ENCODE measurements around the gene ACSM4. TPM values are rescaled to one million over a fixed set of nuclear protein-coding genes. Genes with fewer than 3 reads are reported as not detected.

The ACSM4 gene
- total and polyA plus RNA-seq, 12 donors, result not detected

DNA sequence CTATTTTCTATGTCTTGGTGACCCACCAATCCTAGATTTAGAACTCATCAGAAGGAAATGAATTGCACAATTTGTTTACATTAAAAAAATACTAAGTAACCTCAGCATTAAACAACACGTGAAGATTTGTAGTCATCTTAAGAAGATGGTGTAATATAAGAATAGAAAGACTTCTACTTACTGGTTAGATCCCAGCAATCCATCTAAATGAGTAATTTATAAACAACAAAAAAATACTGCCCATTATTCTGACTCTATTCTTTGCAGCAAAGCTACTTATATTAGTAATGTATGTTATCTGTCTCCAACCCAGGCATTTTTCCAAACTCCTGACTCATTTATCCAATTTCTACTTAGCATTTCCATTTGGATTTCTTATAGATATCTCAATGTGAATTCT, 72.3 kb downstream of the ACSM4 start:
- TF ChIP-seq POLR2A (IDR thresholded peaks at IDR 0.05), result no peak
- TF ChIP-seq, protein P1, sequence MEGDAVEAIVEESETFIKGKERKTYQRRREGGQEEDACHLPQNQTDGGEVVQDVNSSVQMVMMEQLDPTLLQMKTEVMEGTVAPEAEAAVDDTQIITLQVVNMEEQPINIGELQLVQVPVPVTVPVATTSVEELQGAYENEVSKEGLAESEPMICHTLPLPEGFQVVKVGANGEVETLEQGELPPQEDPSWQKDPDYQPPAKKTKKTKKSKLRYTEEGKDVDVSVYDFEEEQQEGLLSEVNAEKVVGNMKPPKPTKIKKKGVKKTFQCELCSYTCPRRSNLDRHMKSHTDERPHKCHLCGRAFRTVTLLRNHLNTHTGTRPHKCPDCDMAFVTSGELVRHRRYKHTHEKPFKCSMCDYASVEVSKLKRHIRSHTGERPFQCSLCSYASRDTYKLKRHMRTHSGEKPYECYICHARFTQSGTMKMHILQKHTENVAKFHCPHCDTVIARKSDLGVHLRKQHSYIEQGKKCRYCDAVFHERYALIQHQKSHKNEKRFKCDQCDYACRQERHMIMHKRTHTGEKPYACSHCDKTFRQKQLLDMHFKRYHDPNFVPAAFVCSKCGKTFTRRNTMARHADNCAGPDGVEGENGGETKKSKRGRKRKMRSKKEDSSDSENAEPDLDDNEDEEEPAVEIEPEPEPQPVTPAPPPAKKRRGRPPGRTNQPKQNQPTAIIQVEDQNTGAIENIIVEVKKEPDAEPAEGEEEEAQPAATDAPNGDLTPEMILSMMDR (IDR thresholded peaks at IDR 0.05), result no peak
- intact Hi-C loops (cut with DNase I), result no loop called here
- Histone ChIP-seq H3K4me3 (no peak overlapping the region), H3K9me3 (replicated peaks in 1 of 3) (no peaks in the 10 kb centered on the region), H3K4me1 (replicated peaks in 1 of 2) (no peaks in the 10 kb centered on the region), H3K36me3 (replicated peaks in 1 of 2) (no peaks in the 10 kb centered on the region), H3K27me3 (no peaks in the 10 kb centered on the region), H3K27ac (no peak overlapping the region)
- no peak for DNase-seq
- WGBS, 4 donors, result 65 to 79% (median 70%) methylated on average over 1 of the region's 1 CpG

Other genes starting within 250 kb of the ACSM4 start
- 100 to 1,000 TPM in 8 of 9 donors, 10 to 100 TPM in 1; 51.5 to 582 (median 295) TPM for gene C1S, start 243.4 kb upstream of the ACSM4 start, total RNA-seq
- 100 to 1,000 TPM; 171 to 234 (median 229) TPM for gene C1S, start 243.4 kb upstream of the ACSM4 start, polyA plus RNA-seq
- gene C1R, start 211.6 kb upstream of the ACSM4 start, total RNA-seq, result 1,000 to 10,000 TPM in 1 of 9 donors, 100 to 1,000 TPM in 7, 10 to 100 TPM in 1; 10.3 to 1,160 (median 439) TPM
- 100 to 1,000 TPM; 256 to 425 (median 307) TPM for gene C1R, start 211.6 kb upstream of the ACSM4 start, polyA plus RNA-seq
- gene C1RL, start 194.9 kb upstream of the ACSM4 start, total RNA-seq, result 100 to 1,000 TPM in 8 of 9 donors, 10 to 100 TPM in 1; 33.3 to 407 (median 159) TPM
- gene C1RL, start 194.9 kb upstream of the ACSM4 start, polyA plus RNA-seq, result 100 to 1,000 TPM; 120 to 186 (median 156) TPM
- 10 to 100 TPM in 3 of 9 donors, 1 to 10 TPM in 6; 2.0 to 17.0 (median 9.0) TPM for gene RBP5, start 175.2 kb upstream of the ACSM4 start, total RNA-seq
- gene RBP5, start 175.2 kb upstream of the ACSM4 start, polyA plus RNA-seq, result 10 to 100 TPM in 2 of 3 donors, 1 to 10 TPM in 1; 8.7 to 17.8 (median 15.0) TPM
- gene CLSTN3, start 173.7 kb upstream of the ACSM4 start, total RNA-seq, result 100 to 1,000 TPM in 1 of 9 donors, 10 to 100 TPM in 7, 1 to 10 TPM in 1; 9.3 to 175 (median 43.7) TPM
- gene CLSTN3, start 173.7 kb upstream of the ACSM4 start, polyA plus RNA-seq, result 10 to 100 TPM; 41.5 to 84.8 (median 41.8) TPM
- 10 to 100 TPM; 29.8 to 65.0 (median 46.0) TPM for gene PEX5, start 114.4 kb upstream of the ACSM4 start, total RNA-seq
- gene PEX5, start 114.4 kb upstream of the ACSM4 start, polyA plus RNA-seq, result 10 to 100 TPM; 22.4 to 31.5 (median 23.4) TPM
- 1 to 10 TPM; 1.1 to 8.9 (median 3.3) TPM for gene CD163L1, start 140.1 kb downstream of the ACSM4 start, total RNA-seq
- gene CD163L1, start 140.1 kb downstream of the ACSM4 start, polyA plus RNA-seq, result 1 to 10 TPM; 3.2 to 6.2 (median 5.9) TPM
- gene CD163, start 199.7 kb downstream of the ACSM4 start, total RNA-seq, result 100 to 1,000 TPM in 7 of 9 donors, 10 to 100 TPM in 1, 1 to 10 TPM in 1; 8.8 to 690 (median 366) TPM
- gene CD163, start 199.7 kb downstream of the ACSM4 start, polyA plus RNA-seq, result 100 to 1,000 TPM in 2 of 3 donors, 10 to 100 TPM in 1; 58.4 to 169 (median 129) TPM